Neural cell (in vitro differentiated cells): ENCODE results near the gene DNAH1.

Experiments used
- EP300 ChIP-seq: fragments of 450-650 bp; conservative IDR thresholded peaks from 2 replicates; pipeline ENCODE4 v1.6.1; 2014; ENCODE audit warnings: antibody characterized with exemption, mild to moderate bottlenecking, moderate library complexity; ENCODE audit not compliant: poor library complexity, severe bottlenecking
- EZH2 ChIP-seq: fragments of 200-600, 300-800 bp; shearing (Covaris generic), sonication (generic); IDR thresholded peaks from 2 replicates; pipeline ENCODE4 v1.6.1; 2014; ENCODE audit warnings: antibody characterized with exemption, low read length, borderline replicate concordance, mild to moderate bottlenecking; ENCODE audit not compliant: insufficient read depth, poor library complexity, severe bottlenecking
- POLR2AphosphoS5 ChIP-seq: IDR thresholded peaks from 2 replicates; pipeline ENCODE4 v1.6.1; 2012
- RAD21 ChIP-seq: fragments of 450-650 bp; conservative IDR thresholded peaks from 2 replicates; pipeline ENCODE4 v1.6.1; 2014; ENCODE audit warnings: antibody characterized with exemption, mild to moderate bottlenecking, moderate library complexity
- TAF1 ChIP-seq: IDR thresholded peaks from 2 replicates; pipeline ENCODE4 v1.6.1; 2012; ENCODE audit warnings: low read depth
- TF ChIP-seq, protein P1 (sequence below): fragments of 450-650 bp; IDR thresholded peaks from 2 replicates; pipeline ENCODE4 v1.5.1; 2014; ENCODE audit warnings: antibody characterized with exemption, mild to moderate bottlenecking, moderate library complexity; ENCODE audit not compliant: poor library complexity, severe bottlenecking

DNA sequence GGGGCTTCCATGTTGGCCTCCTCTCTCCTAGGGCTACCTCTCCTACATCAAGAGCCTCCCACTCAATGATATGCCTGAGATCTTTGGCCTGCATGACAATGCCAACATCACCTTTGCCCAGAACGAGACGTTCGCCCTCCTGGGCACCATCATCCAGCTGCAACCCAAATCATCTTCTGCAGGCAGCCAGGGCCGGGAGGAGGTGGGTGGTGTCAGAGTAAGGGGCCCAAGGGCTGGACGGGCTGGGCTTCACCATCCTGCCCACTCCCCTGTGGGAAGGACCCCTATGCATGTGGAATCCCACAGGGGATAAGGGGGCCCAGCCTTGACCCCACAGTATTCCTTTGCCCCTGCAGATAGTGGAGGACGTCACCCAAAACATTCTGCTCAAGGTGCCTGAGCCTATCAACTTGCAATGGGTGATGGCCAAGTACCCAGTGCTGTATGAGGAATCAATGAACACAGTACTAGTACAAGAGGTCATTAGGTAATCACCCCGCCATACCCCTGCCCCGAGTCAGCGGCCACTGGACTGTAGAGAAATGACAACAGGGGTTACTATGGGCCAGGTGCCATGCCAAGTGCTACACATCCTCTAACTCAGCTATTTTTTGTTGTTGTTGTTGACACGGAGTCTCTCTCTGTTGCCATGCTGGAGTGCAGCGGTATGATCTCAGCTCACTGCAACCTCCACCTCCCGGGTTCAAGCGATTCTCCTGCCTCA is 81.7 kb downstream of the DNAH1 start:
- TF ChIP-seq, protein P1, sequence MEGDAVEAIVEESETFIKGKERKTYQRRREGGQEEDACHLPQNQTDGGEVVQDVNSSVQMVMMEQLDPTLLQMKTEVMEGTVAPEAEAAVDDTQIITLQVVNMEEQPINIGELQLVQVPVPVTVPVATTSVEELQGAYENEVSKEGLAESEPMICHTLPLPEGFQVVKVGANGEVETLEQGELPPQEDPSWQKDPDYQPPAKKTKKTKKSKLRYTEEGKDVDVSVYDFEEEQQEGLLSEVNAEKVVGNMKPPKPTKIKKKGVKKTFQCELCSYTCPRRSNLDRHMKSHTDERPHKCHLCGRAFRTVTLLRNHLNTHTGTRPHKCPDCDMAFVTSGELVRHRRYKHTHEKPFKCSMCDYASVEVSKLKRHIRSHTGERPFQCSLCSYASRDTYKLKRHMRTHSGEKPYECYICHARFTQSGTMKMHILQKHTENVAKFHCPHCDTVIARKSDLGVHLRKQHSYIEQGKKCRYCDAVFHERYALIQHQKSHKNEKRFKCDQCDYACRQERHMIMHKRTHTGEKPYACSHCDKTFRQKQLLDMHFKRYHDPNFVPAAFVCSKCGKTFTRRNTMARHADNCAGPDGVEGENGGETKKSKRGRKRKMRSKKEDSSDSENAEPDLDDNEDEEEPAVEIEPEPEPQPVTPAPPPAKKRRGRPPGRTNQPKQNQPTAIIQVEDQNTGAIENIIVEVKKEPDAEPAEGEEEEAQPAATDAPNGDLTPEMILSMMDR = no peak
- TF ChIP-seq POLR2AphosphoS5 (no peak), EZH2 (no peak), TAF1 (no peak), RAD21 (no peak), EP300 (no peak)
